C4-2B (cell line): Measurements from ENCODE around the gene SPG7.

Source experiments
- CTCF ChIP-seq: fragments of 450-650 bp; conservative IDR thresholded peaks from 2 replicates; pipeline ENCODE4 v1.5.1; 2017; ENCODE audit warnings: mild to moderate bottlenecking
- ZFX ChIP-seq: fragments of 450-650 bp; IDR thresholded peaks from 2 replicates; pipeline ENCODE4 v1.6.1; 2017

GRCh38 chr16:89481356-89481955, 26.7 kb upstream of the SPG7 start:
- no peak for TF ChIP-seq CTCF
- no peak for TF ChIP-seq ZFX
